Stimulated activated CD8-positive, alpha-beta memory T cell treated with anti-CD3 and anti-CD28 coated beads, Interleukin-2, amount 100 ng/mL, for 48 hours (primary cell): ENCODE data around the gene MTMR12.
A peak's percentile ranks its signal among the peaks of the same experiment; 100 is the strongest.

ENCODE experiments used
- DNase-seq, 2 donors: peaks; one replicate each; pipeline ENCODE4 v3.0.0-alpha.2; 2020; ENCODE audit warnings: low read depth in 2 of 2

MTMR12 gene, protein sequence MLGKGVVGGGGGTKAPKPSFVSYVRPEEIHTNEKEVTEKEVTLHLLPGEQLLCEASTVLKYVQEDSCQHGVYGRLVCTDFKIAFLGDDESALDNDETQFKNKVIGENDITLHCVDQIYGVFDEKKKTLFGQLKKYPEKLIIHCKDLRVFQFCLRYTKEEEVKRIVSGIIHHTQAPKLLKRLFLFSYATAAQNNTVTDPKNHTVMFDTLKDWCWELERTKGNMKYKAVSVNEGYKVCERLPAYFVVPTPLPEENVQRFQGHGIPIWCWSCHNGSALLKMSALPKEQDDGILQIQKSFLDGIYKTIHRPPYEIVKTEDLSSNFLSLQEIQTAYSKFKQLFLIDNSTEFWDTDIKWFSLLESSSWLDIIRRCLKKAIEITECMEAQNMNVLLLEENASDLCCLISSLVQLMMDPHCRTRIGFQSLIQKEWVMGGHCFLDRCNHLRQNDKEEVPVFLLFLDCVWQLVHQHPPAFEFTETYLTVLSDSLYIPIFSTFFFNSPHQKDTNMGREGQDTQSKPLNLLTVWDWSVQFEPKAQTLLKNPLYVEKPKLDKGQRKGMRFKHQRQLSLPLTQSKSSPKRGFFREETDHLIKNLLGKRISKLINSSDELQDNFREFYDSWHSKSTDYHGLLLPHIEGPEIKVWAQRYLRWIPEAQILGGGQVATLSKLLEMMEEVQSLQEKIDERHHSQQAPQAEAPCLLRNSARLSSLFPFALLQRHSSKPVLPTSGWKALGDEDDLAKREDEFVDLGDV

DNA sequence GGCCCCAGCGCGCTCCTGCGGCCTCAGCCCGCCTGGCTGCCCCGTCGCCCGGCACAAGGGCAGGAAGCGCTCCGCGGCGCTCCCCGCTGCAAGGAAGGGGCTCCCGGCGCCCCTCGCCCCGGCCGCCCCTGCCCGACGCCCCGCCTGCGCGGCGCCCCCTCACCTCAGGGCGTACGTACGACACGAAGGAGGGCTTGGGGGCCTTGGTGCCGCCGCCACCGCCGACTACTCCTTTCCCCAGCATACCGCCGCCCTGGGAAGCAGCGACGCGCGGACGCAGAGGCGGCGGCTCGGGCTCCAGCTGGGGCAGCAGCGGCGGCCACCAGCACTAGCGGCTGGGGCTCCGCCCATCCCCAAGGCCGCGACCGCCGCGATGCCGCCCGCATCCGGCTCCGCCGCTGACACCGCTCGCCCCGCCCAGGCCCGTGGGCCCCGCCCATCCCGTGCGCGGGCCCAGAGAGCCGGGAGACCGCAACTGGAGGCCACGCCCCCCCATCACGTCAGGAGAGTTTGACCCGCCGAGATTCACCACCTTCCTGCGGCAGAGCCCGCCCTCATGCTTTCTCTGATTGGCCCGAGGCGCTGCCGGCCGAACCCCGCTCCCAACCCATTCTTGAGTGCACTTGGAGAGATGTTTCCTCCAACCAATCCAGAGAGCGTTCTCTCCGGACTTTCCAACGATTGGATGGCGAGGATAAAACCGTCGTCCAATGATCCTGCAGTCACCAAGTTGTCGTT lies at the start of gene MTMR12:
Gene MTMR12, minus strand, starts transcription at position 345 of the 738 bp plus-strand sequence. Its CDS starts 101 bp downstream, at position 244.
- peak; percentile 99 to 100 for DNase-seq

DNA sequence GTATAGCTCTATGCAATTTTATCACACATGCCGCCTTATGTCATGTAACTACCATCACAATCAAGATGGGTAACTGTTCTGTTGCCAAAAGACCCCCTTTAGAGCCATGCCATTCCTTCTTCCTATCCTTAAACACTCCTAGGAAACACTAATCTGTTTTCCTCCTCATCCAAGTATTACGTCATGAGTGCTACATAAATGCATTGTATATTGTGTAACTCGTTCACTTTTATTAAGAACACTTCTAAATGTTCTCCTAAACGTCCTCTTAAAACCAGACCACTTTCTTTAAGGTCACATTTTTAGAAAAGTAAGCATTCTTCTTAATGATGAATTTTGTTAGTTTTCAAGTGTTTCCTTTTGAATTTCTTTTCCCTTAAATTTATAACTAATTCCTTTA lies 49.8 kb upstream of the MTMR12 start:
- no peak for DNase-seq

DNA sequence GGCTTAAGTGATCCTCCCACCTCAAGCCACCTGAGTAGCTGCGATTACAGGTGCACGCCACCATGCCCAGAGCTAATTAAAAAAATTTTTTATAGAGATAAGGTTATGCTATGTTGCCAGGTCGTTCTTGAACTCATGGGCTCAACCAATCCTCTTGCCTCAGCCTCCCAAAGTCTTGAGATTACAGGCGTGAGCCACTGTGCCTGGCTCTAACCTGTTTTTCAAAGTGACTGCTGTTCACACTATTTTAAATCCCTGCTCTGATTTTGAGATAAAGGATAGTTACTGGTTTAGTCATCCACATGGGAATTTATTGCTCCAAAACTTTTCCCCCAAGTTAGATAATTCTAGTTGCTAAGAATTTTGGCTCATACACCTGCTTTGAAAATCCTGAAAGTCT lies 48.2 kb upstream of the MTMR12 start:
- DNase-seq, result no peak

DNA sequence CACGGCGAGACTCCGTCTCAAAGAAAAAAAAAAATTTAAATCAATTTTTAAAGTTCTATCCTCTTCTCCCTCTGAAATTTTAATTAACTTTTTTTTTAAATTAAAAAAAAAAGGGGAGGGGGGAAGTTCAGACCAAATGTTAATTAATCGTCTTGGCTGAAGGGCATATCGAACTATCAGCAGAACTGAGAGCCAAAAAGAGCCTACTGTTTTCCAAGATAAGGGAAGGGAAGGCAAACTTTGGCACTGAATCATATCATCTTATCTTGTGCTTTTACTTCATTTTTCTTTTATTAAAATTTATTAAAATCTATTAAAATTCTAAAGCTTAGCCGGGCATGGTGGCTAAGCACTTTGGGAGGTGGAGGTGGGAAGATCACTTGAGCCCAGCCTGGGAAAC lies 45.9 kb upstream of the MTMR12 start:
- DNase-seq, result no peak

DNA sequence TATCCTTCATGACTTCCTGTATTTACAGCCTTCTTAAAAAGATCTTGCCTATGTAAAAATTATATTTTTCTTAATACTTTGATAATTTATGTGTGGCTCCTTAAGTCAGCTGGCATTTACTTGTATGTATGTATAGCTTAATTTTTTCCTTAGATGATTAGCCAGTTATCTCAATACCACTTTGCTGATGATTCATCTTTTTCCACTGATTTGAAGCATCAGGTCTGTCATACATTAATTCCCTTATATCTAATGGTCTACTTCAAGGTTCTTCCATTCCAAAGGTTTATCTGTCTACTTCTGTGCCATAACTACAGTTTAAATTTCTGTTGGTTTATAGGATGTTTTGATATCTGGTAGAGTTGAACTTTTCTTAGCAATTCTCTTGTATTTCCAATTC lies 44.9 kb upstream of the MTMR12 start:
- no peak for DNase-seq

DNA sequence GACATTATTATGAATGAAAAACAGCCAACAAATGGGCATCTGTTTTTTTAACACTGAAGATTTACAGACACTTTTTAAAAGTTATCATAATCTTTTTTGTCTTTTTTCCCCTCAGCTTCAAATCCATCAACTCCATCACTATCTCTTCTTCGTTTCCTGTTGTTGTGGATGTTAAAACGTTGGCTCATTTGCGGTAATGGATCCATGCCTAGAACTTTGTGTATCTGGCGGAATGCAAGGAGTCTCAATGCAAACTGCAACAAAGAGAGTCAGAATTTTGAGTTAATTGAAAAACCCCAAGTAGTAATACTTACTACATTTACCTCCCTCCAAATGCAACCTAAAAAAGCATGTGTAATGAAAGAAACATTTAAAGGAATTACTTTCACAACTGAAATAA lies 42.9 kb upstream of the MTMR12 start:
- DNase-seq, result no peak

DNA sequence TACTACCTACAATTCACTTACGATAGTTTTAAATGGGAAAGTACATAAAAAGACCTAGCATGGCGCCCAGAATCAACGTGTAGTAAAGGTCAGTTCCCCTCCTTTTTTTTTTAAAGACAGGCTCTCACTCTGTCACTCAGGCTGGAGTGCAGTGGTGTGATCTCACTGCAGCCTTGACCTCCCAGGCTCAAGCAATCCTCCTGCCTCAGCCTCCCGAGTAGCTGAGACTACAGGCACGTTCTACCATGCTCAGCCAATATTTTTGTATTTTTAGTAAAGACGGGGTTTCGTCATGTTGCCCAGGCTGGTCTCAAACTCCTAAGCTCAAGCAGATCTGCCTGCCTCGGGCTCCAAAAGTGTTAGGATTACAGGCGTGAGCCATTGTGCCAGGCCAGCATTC lies 40.7 kb upstream of the MTMR12 start:
- no peak for DNase-seq

DNA sequence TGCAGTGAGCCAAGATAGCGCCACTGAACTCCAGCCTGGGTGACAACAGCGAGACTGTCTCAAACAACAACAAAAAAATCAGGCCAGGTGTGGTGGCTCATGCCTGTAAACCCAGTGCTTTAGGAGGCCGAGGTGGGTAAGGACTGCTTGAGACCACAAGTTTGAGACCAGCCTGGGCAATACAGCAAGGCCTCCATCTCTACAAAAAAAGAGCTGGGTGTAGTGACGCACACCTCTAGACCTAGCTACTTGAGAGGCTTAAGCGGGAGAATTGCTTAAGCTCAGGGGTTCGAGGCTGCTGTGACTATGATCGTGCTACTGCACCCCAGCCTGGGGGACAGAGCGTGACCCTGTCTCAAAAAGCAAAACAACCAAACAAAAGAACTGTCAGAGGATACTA lies 39.9 kb upstream of the MTMR12 start:
- no peak for DNase-seq

DNA sequence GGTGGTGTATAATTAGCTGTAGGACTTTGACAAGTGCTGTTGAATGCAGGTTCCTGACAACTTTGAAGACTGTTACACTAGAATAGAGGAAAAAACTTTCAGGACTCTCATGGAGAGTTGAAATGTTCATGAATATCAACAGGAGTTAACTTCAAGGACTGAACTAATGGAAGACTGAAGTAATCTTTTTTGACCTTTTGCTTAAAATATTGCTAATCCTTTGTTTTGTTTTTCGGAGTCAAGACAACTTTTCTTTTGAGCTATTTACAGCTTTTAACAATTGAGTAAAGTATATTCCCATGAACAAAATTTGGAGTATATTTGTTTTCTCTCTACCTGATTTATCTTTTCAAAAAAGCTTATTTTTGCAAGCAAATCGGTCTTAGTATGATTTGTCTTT lies 34.1 kb upstream of the MTMR12 start:
- DNase-seq, result no peak

DNA sequence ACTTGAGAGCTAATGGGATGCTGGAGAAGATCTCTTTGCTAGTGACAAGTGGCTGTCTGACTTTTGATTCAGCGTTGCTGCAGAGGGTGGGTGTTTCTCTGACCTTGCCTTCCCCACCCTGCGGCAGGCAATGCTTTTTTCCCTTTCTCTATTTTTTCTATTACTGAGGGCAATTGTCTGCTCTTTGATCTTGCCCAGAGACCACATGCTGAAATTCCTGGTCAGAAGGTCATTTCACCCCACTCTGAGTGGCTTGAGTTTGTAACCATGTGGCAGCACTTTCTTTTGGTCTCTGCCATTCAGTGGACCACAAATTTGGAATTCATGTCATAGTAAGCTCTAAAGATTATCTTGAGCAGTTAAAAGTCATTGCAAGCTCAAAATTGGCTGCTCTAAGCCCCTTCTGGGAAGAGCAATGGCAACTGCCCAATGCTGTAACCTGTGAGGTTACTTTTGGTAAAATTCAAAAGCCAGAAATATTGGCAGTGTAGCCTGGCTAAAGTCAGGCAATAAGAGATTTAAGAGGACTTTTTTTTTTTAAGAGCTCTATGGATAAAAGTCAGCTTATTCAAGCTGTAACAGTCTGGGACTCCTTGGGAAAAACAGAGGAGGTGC lies 30.4 kb upstream of the MTMR12 start:
- no peak for DNase-seq

DNA sequence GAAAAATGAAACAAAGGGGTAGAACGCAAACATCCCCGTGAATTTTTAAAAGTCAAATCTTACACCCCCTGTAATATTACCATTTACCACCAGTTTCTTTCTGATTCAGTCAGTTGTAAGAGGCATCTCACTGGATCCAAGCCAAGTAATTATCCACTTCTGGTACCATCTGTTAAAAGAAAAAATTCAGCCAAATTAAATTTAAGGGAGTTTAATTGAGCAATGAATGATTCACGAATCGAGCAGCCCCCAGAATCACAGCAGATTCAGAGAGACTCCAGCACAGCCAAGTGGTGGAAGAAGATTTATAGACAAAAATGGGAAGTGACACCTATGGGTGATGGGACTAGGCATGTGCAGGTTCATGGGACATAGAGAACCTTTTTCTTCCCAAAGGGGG lies 29.9 kb upstream of the MTMR12 start:
- DNase-seq, result no peak

DNA sequence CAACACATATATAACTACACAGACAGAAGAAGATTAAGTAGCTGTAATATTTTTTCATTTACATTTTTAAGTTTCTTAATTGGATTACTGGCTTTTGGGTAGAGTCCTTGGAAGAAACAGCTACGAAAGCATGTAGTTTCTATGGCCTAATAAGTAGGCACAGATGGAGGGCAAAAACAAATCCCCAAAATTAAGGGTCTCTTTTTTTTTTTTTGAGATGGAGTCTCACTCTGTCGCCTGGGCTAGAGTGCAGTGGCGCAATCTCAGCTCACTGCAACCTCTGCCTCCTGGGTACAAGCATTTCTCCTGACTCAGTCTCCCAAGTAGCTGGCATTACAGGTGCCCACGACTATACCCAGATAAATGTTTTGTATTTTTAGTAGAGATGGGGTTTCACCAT lies 27.1 kb upstream of the MTMR12 start:
- DNase-seq, result no peak

DNA sequence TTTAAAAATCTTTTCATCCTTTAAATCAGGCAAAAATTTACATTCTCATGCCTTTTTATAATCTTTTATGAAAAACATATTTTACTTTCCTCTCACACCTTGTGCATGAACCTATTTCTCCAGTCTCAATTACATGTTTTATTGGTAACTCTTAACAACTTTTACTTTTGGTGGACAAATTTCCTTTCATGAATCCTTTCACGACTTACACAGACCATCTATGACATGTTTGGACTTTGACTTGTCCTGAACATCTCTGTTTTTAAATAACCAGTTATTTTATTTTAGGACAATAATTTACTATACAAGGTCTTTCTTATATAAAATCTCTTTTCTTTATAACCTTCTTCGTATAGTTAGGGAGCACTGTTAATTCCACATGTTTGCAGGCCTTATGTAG lies 26.5 kb upstream of the MTMR12 start:
- DNase-seq, result no peak

DNA sequence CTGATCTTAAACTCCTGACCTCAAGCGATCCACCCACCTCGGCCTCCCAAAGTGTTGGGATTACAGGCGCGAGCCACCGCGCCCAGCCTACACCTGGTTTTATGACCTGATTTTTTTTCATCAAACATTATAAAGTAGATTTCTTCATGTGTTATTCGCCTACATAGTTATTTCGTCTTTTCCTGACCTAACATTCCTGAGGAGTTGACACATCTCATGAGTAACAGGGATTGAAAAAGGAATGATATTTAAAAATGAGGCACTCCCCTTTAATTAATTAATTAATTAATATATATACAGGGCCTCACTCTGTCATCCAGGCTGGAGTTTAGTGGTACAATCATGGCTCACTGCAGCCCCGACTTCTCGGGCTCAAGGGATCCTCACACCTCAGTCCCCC lies 20.2 kb upstream of the MTMR12 start:
- no peak for DNase-seq

DNA sequence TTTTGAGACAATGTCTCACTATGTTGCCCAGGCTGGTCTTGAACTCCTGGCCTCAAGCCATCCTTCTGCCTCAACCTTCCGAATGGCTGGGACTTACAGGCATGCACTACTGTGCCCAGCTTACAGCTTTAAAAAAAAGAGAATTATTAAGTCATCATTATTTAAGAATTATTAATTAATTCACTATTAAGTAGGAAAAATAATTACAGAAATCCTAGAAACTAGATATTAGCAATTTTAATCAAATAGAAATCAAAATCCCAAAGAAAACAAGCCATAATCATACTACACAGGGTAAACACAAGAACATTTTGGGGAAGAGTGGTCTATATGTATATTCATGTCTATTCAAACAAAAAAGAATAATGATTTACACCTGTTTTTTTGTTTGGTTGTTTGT lies 19.6 kb upstream of the MTMR12 start:
- no peak for DNase-seq

DNA sequence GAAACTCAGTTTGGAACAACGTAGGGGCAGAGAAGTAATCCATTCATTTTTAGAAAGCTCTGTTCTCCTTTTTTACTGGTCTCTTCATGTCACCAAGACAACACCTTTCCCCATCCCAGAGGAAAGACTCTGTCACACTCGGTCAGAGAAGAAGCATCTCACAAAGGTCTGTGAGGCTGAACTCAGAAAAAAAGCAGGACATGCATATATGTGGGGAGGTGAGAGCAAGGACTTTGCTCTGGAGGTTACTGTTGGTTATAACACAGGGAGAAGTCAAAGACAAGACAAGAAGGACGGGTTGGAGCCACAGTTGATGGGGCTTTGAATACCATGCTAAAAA lies 19.2 kb upstream of the MTMR12 start:
- DNase-seq, result no peak

DNA sequence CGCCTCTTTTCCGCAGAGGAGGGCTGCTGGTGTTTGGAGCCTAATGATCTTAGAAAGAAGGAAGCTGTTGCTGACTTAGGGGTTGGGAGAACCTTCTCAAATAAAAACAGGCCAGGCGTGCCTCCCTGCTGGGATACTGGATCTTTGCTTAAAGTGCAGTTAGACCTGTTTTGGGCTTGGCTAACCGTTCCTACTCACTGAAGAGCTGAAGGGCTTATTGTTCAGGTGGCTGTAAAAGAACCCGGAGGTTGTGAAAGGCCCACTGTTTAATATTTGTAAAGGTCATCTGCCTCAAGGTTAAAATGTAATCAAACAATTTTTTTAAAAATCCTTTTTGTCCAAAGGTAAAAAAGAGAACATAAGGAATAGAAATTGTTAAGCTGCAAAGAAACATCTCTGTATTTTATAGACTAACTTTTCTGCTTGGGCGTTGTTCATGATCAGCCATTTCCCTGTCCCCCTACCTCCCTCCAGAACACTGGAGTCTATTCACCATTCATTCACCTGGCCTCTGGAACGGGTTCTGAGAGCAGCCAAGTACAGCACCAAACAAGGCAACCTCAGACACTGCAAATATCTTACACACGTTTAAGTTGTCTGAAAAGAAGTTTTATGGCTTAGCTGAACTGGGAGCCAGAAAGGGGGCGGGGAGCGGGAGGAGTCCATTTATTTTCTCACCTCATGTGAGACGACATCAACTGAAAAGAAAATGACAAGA lies 18.6 kb upstream of the MTMR12 start:
- no peak for DNase-seq

DNA sequence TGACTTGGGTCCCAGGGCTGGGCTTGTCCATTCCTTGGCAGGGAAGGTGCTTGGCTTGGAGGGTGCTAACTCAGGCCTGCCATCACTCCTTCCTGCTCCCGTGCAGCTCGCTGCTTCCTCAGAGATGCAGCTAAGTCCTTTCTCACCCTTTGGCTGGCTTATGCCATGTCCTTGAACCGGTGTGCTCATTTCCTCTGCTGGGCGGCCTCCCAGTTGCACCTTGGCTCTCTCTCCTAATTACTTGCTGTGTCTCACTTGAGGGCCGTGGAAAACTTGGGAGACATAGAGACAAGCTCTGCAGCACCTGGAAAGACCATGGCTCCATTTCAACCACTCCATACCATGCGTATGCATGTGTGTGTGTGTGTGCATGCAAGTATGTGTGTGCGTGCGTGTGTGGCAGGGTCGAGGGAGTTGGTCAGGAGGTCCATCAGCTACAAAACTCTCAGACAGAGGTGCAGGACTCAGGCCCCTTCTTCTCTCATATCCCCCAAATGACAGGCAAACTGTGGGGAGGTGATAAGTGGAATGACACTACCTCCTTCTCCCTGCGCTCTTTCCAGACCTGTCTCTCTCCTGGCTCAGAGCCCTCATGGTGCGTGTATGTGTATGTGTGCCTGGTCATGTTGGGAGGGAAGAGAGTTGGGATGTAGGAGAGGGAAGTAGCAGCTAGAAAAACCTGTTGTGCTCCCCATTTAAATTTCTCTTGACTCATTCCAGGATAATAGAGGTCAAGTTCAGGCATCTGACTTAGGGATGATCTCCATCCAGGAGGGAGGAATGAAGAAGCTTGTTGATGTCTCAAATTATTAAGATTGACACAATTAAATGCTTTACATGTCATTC lies 17.6 kb upstream of the MTMR12 start:
- DNase-seq, result no peak

DNA sequence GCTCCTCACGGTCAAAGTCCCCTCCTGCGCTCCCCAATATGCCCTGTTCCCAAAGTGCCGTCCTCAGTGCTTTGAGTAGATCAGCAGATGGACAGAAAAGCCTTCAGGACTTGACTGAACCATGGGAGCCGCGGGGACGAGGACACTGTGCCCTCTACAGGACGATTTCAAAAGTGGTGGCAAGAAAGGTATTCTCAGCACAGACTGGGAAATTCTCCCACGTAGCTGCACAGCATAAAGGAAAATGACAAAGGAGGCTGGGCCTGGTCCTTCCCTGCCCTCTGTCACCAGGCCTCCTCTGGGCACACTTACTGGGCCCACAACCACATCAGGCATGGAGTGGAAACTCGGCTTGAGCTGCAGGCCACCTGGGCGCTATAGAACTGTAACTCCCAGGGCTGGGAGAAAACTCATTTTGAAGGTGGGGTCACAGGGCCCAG lies 16.7 kb upstream of the MTMR12 start:
- DNase-seq, result peak; percentile 23 to 32

DNA sequence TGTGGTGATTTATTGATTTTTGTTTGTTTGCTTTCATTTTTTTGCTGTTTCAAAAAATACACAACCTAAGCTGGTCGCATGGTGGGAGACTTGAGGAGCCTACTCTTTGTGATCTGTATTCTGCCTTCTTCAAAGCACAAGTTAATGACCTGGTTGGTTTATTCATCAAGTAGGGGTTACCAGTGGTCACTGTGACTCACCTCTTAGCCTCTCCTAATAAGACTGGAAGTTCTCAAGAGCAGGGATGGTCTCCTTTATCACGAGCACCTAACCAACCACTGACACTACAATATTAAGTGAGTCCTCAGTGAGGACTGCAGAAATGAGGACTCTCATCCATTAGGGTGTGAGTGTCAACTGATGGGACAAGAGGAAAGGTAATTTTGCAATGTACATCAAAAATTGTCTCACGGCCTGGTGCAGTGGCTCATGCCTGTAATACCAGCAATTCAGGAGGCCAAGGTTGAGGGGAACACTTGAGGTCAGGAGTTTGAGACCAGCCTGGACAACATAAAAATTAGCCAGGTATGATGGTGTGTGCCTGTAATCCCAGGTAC lies 13.6 kb upstream of the MTMR12 start:
- DNase-seq, result no peak
